Measurements from ENCODE around the gene CDKN2B.

The CDKN2B gene

GRCh38 chr9:21974722-21975409, 34.2 kb downstream of the CDKN2B start:
- H3K4me3 ChIP-seq (ENCODE audit: low read depth, low read length): peak overlapping the region; percentile 50
- no peak for DNase-seq (ENCODE audit: low read depth)
- in situ Hi-C loops (cut with HindIII; ENCODE audit: low sequenced_read_pairs): no loop called here
- TF ChIP-seq CTCF (IDR thresholded peaks at IDR 0.05; ENCODE audit: low read depth, low read length, missing control alignments): no peak

GRCh38 chr9:21974343-21974721, 34.8 kb downstream of the CDKN2B start:
- peak overlapping the region; percentile 50 for H3K4me3 ChIP-seq (ENCODE audit: low read depth, low read length)

GRCh38 chr9:21972361-21972760, 36.7 kb downstream of the CDKN2B start:
- in situ Hi-C loops (cut with HindIII; ENCODE audit: low sequenced_read_pairs): no loop called here
- TF ChIP-seq CTCF (IDR thresholded peaks at IDR 0.05; ENCODE audit: low read depth, low read length, missing control alignments): no peak
- no peak for DNase-seq (ENCODE audit: low read depth)
- H3K4me3 ChIP-seq (ENCODE audit: low read depth, low read length): no peak overlapping the region

More at GRCh38 chr9:21974343-21974721, 34.8 kb downstream of the CDKN2B start:
- in situ Hi-C loops (cut with HindIII; ENCODE audit: low sequenced_read_pairs): no loop called here
- no peak for TF ChIP-seq CTCF (IDR thresholded peaks at IDR 0.05; ENCODE audit: low read depth, low read length, missing control alignments)
- no peak for DNase-seq (ENCODE audit: low read depth)

- no peak for TF ChIP-seq CTCF (IDR thresholded peaks at IDR 0.05; ENCODE audit: low read depth, low read length, missing control alignments)
- no peak for DNase-seq (ENCODE audit: low read depth)
- in situ Hi-C loops (cut with HindIII; ENCODE audit: low sequenced_read_pairs): no loop called here
- no peak overlapping the region for H3K4me3 ChIP-seq (ENCODE audit: low read depth, low read length)
Observed at GRCh38 chr9:21970800-21971640, 38.1 kb downstream of the CDKN2B start.

- in situ Hi-C loops (cut with HindIII; ENCODE audit: low sequenced_read_pairs): no loop called here
- TF ChIP-seq CTCF (IDR thresholded peaks at IDR 0.05; ENCODE audit: low read depth, low read length, missing control alignments): no peak
- no peak for DNase-seq (ENCODE audit: low read depth)
- no peak overlapping the region for H3K4me3 ChIP-seq (ENCODE audit: low read depth, low read length)
Observed at GRCh38 chr9:21969951-21970799, 38.9 kb downstream of the CDKN2B start.

Measured in astrocyte of the cerebellum (primary cell).